Activated T-cell treated with anti-CD3 and anti-CD28 coated beads, Interleukin-2, amount 50 U/mL, for 72 hours (primary cell): ENCODE measurements around the gene ASAP2. TPM values are rescaled to one million over a fixed set of nuclear protein-coding genes. Genes with fewer than 3 reads are reported as not detected.

Source experiments
- ATAC-seq, 2 donors: fragments of 150-1000 bp; cut with Tn5 transposase; replicated peaks in 1 of 2; 2 replicates each; pipeline ENCODE4 v1.10.0; 2021; ENCODE audit warnings: moderate library complexity in 2 of 2, mild to moderate bottlenecking in 1 of 2
- DNase-seq, 2 donors: peaks; one replicate each; pipeline ENCODE4 v3.0.0; 2021 to 2022; ENCODE audit warnings: mixed read lengths in 1 of 2
- H3K27ac Mint-ChIP-seq: one replicate; pipeline ENCODE4 v1.8.0; 2022; ENCODE audit warnings: mild to moderate bottlenecking, moderate library complexity, mixed read lengths
- H3K27me3 Mint-ChIP-seq: one replicate; pipeline ENCODE4 v1.8.0; 2022; ENCODE audit warnings: low read depth, mixed read lengths
- H3K36me3 Mint-ChIP-seq, 2 donors: one replicate each; pipeline ENCODE4 v1.8.0; 2022; ENCODE audit warnings: mixed read lengths in 2 of 2, mild to moderate bottlenecking in 1 of 2; ENCODE audit not compliant: insufficient read depth in 2 of 2
- H3K4me1 Mint-ChIP-seq: one replicate; pipeline ENCODE4 v1.8.0; 2022; ENCODE audit warnings: low read depth, mixed read lengths
- H3K4me3 Mint-ChIP-seq, 2 donors: one replicate each; pipeline ENCODE4 v1.8.0; 2022; ENCODE audit warnings: mild to moderate bottlenecking in 2 of 2, mixed read lengths in 2 of 2, moderate library complexity in 2 of 2
- H3K9me3 Mint-ChIP-seq, 2 donors: one replicate each; pipeline ENCODE4 v1.8.0; 2022; ENCODE audit warnings: mixed read lengths in 2 of 2
- total RNA-seq, 2 donors: library from RNA; stranded (reverse); gene quantifications; one replicate each; pipeline ENCODE4 v1.2.3, GENCODE V29; 2022

The ASAP2 gene
- total RNA-seq, 2 donors from 2014 or later, result 0.10 to 0.42 TPM

DNA sequence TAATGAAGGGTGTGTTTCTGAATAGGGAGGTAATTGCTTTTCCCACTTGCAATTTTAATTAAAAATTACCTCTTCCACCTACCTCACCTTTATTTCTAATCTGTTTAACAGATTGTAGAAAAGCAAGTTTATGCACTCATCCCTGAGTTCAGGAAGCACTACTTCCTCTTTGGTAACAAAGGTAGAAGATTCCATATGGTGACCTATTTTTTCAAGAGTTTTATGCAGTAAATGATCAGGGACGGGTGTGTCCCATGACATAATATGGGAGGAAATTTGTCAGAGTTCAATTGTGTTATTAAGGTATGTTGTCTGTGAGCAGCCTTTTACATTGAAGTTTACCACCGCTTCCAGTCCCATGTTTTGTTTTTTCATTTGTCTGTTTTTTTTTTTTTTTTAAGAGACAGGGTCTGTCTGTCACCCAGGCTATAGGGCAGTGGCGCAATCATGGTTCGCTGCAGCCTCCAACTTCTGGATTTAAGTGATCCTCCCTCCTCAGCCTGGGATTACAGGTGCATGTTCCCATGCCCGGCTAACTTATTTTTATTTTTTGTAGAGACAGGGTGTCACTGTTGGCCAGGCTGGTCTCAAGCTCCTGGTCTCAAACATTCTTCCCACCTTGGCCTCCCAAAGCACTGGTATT lies 68.2 kb downstream of the ASAP2 start:
- Mint-ChIP-seq H3K27ac (no peak overlapping the region), H3K9me3 (no peaks in the 10 kb centered on the region), H3K27me3 (peaks cover 14% of the 10 kb centered on the region), H3K36me3 (no peaks in the 10 kb centered on the region), H3K4me3 (no peak overlapping the region), H3K4me1 (no peaks in the 10 kb centered on the region)
- DNase-seq (no peak), ATAC-seq (no peak)

DNA sequence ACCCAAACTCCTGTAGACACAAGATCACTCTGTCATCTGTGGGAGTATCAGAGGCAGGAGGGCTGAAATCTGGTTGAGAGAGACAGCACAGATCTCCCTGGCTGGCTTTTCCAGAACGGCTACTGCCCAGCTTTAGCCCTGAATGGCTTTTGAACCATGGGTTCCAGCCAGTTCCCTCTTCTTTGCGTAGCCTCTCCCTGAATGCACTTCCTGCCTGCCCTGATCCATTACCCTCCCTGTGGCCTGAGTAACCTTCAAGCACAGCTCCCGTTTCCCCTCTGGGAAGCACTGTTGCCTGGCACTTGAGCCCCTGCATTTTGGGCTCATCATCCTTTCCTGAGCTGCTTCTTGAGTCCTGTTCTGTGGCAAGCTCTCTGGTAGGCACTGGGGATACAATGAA lies 68.8 kb downstream of the ASAP2 start:
- H3K27ac Mint-ChIP-seq, result no peak overlapping the region
- peaks cover 14% of the 10 kb centered on the region for H3K27me3 Mint-ChIP-seq
- no peak overlapping the region for H3K4me3 Mint-ChIP-seq
- H3K9me3 Mint-ChIP-seq, result no peaks in the 10 kb centered on the region
- no peaks in the 10 kb centered on the region for H3K4me1 Mint-ChIP-seq
- no peaks in the 10 kb centered on the region for H3K36me3 Mint-ChIP-seq
- DNase-seq, result no peak
- no peak for ATAC-seq

DNA sequence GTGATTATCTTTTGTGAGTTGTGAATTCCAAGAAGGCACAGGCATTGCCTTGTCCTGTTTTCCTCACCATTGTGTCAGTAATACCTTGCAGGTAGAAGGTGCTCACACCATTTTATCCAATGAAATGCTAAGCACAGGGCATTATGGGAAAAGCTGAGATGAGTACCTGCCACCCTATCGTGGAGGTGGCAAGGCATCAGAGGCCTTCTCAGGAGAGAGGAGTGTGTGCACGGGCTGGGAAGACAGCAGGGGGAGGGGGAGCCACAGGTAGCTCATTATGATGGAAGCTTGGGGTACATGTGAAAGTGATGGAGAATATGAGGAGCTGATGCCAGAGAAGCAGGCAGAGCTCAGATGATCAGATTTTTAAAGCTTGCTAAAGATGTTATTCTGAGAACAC lies 69.5 kb downstream of the ASAP2 start:
- ATAC-seq (no peak), DNase-seq (no peak)
- H3K27me3 Mint-ChIP-seq, result peaks cover 14% of the 10 kb centered on the region
- no peaks in the 10 kb centered on the region for H3K9me3 Mint-ChIP-seq
- H3K36me3 Mint-ChIP-seq, result no peaks in the 10 kb centered on the region
- no peak overlapping the region for H3K4me3 Mint-ChIP-seq
- no peak overlapping the region for H3K27ac Mint-ChIP-seq
- no peaks in the 10 kb centered on the region for H3K4me1 Mint-ChIP-seq

DNA sequence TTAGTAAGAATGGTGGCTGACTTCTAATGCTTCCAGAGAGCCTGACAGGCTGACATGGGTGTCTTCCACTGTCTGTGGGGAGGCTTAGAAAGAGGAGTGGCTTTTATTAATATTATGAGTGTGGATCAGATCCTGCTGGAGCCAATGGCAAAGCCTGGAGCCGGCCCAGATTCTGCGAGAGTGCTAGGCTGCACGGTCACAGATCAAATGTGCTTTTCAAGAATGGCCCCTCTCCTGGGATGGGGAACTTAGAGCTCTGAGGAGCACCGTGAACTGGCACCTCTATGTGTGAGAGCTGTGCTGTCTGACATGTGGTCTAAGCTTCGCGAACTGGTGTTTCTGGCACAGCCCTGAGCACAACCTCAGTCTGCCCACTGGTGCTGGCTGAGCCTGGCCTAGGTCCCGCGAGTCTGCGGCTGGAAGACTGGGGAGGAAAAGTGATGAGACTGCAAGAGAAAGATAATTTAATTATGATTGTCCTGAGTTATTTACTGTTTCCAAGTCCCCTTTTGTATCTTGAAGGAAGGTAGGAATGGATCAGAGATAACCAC lies 70.4 kb downstream of the ASAP2 start:
- H3K9me3 Mint-ChIP-seq, result no peaks in the 10 kb centered on the region
- no peaks in the 10 kb centered on the region for H3K4me1 Mint-ChIP-seq
- peaks cover 14% of the 10 kb centered on the region for H3K27me3 Mint-ChIP-seq
- ATAC-seq (no peak), DNase-seq (no peak)
- H3K36me3 Mint-ChIP-seq, result no peaks in the 10 kb centered on the region
- no peak overlapping the region for H3K4me3 Mint-ChIP-seq
- no peak overlapping the region for H3K27ac Mint-ChIP-seq

DNA sequence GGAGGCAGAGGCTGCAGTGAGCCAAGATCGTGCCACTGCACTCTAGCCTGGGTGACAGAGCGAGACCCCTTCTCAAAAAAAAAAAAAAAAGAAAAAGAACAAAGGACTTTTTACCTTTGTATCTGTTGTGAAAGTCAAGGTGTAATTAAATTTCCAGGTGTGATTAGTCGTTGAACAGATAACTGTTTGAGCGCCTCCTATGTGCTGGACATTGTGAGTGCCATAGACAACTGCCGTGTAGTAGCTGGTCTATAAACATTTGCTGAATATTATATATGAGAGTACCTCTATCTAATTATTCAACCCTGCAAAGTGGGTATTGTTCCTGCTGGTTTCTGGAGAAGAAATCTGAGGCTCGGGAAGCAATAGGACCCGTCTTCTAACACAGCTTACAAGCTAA lies 71.8 kb downstream of the ASAP2 start:
- no peak overlapping the region for H3K27ac Mint-ChIP-seq
- DNase-seq, result no peak
- peaks cover 1% of the 10 kb centered on the region for H3K27me3 Mint-ChIP-seq
- no peak for ATAC-seq
- no peak overlapping the region for H3K4me3 Mint-ChIP-seq
- no peaks in the 10 kb centered on the region for H3K4me1 Mint-ChIP-seq
- H3K36me3 Mint-ChIP-seq, result no peaks in the 10 kb centered on the region
- no peaks in the 10 kb centered on the region for H3K9me3 Mint-ChIP-seq

DNA sequence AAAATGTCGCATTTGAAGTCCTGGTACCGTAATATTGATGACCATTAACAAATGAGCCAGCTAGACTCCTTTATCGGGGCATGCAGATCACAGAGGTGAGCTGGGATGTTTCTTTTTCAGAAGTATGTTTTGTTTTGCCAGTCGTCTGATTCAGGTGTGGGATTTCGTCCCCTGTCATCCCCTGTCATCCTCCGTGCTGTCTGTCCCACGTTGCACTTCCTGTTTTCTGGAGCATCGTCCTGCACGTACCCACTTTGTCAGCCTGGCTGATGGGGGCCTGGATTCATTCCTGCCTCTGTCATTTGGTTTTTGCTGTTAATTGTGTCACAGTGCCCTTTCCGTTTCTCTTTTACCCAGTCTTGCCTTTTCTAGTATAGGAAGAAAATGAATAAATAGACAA lies 72.8 kb downstream of the ASAP2 start:
- H3K4me1 Mint-ChIP-seq, result no peaks in the 10 kb centered on the region
- ATAC-seq, result no peak
- no peak overlapping the region for H3K4me3 Mint-ChIP-seq

DNA sequence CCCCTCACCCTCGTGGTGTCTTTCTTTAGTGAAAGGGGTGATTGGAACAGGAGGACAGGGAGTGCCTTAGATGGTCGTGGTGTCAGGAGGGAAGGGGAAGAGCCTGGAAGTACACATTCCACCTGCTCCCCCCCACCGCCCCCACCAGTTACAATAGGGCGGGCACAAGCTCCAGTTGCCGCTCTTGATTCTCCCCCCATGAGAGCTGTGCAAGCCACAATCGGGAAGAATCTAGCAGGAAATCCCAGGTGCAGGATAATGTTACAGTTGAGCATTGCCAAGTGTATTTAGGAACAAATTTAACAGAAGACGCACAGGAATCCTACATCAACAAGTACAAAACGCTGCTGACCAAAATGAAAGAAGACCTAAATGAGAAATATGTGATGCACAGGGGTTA lies 73.6 kb downstream of the ASAP2 start:
- DNase-seq (no peak), ATAC-seq (no peak)
- H3K9me3 Mint-ChIP-seq, result no peaks in the 10 kb centered on the region
- no peaks in the 10 kb centered on the region for H3K36me3 Mint-ChIP-seq
- H3K27ac Mint-ChIP-seq, result no peak overlapping the region
- no peaks in the 10 kb centered on the region for H3K27me3 Mint-ChIP-seq
- no peaks in the 10 kb centered on the region for H3K4me1 Mint-ChIP-seq
- H3K4me3 Mint-ChIP-seq, result no peak overlapping the region

More for the DNA sequence above, 72.8 kb downstream of the ASAP2 start:
- H3K36me3 Mint-ChIP-seq, result no peaks in the 10 kb centered on the region
- no peak for DNase-seq
- no peaks in the 10 kb centered on the region for H3K9me3 Mint-ChIP-seq
- no peak overlapping the region for H3K27ac Mint-ChIP-seq
- no peaks in the 10 kb centered on the region for H3K27me3 Mint-ChIP-seq

DNA sequence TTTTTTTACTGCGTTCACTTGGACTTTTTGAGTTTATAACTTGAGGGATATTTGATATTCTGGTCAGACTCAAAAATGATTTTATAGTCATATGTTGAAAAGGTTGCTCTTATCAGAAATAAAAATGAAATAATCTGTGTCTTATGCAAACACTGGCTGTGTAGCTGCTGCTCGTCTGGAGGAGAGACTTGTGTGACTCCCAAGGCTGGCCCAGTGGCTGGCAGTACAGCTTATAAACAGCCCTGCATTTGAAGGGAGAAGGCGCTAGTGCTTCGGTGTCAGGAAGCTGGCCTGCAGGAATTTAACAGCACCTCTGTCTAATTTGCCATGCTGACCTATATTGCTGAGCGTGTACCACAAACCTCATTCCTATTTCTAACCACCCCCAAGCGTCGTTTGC lies 74.5 kb downstream of the ASAP2 start:
- Mint-ChIP-seq H3K27me3 (no peaks in the 10 kb centered on the region), H3K27ac (no peak overlapping the region), H3K9me3 (no peaks in the 10 kb centered on the region), H3K4me1 (no peaks in the 10 kb centered on the region), H3K4me3 (no peak overlapping the region), H3K36me3 (no peaks in the 10 kb centered on the region)
- ATAC-seq, result no peak
- no peak for DNase-seq

DNA sequence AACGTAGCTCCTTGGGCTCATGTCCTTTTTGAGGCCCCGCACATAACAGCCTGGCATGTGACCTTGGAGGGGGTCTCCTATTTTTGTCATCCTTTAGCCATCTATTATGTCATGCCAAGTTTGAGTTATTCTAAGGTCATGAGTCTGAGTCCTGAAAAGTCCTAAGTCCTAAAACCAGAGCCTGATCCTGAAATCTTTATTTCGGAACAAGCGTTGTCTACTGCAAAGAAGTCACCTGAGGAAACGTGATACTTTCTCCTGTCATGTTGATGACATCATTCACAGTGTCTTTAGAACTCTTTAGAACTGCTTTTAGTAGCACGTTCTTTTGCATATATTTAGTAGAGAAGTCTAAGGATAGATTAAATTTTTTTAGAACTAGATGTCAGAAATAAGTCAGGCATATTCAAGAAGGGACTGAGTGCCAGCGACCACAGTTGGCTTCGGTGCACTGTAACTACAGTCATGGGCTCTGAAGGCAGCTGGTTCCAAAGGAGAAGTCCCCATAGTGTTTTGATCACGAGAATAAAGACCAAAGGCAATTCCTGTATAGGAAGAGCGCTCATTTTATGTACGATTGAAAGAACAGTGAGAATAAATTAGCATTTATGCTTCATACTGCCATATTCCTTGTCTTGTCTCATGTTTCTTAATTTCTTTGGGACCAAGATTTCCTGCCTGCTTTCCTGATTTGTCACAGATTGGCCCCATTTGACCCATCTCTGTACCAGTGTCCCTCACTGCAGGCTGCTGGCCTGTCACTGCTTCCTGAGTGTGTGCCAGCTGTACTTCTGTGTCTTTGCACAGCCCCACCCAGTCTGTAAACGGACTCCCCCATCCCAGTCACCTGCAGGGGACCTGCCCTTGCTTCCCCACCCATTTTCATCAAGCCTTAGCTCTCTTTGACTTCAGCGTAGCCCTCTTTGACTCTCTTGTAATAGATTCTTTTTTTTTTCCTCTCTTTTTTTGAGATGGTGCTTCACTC lies 75.8 kb downstream of the ASAP2 start:
- Mint-ChIP-seq H3K9me3 (no peaks in the 10 kb centered on the region), H3K27ac (no peak overlapping the region), H3K36me3 (no peaks in the 10 kb centered on the region), H3K4me3 (no peak overlapping the region), H3K4me1 (no peaks in the 10 kb centered on the region), H3K27me3 (peaks cover 5% of the 10 kb centered on the region)
- DNase-seq, result no peak
- no peak for ATAC-seq

DNA sequence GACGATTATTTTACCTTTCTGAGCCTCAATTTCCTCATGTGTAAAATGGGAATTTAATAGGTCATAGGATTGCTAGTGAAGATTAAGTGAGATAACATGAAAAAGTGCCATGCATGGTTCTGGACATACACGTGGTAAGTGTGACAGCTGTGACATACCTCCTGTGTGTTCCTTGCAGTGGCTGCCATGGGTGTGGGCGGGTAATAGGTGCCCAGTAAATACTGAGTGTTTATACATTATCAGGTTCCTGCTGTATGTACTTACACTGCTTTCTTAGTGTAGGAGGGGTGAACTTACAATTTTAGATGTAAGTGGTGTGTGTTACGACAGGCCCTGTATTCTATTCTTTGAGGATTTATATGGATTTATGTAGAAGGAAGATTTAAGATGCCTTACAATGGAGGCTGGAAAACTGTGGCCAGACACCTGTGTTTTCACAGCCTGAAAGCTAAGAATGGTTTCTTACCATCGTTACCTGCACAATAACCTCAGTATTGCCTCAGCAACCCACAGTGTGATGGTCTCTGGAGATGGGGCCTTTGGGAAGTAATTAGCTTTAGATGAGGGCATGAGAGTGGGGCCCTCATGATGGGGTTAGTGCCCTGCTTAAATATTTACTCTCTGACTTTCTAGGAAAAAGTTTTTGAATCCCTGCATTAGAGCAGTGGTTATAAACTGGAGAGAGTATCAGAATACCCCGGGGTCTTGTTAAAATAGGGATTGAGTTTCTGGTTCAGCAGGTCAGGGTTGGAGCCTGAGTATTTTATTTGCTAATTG lies 78.1 kb downstream of the ASAP2 start:
- H3K9me3 Mint-ChIP-seq, result no peaks in the 10 kb centered on the region
- H3K4me1 Mint-ChIP-seq, result no peaks in the 10 kb centered on the region
- DNase-seq (no peak), ATAC-seq (no peak)
- peaks cover 8% of the 10 kb centered on the region for H3K27me3 Mint-ChIP-seq
- H3K4me3 Mint-ChIP-seq, result no peak overlapping the region
- H3K27ac Mint-ChIP-seq, result no peak overlapping the region
- H3K36me3 Mint-ChIP-seq, result no peaks in the 10 kb centered on the region

DNA sequence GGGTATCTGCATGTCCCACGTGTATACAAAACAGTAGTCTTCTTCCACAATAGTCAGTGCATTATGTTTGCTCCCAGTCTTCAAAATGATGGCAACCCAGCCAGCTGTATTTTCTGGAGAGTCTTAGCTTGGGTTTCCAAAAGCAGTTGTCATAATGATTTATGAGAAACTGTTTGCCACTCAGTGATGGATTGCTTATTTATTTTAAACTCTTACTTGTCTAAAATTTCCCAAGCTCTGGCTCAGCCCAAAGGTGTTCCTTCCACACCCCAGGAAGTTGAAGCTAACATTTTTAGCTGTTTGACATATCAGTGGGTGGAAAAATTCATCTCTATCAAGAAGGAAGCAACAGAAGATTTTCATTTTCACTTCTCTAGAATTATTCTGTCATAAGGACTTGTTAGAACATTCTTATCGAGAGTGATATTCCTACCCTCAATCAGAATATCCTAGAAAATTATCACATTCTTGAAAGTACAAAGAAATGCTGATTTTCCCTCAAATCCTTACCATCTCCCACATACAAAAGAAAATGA lies 78.8 kb downstream of the ASAP2 start:
- ATAC-seq, result no peak
- Mint-ChIP-seq H3K9me3 (no peaks in the 10 kb centered on the region), H3K36me3 (no peaks in the 10 kb centered on the region), H3K27ac (no peak overlapping the region), H3K4me1 (no peaks in the 10 kb centered on the region), H3K27me3 (peaks cover 8% of the 10 kb centered on the region), H3K4me3 (no peak overlapping the region)
- DNase-seq, result no peak

DNA sequence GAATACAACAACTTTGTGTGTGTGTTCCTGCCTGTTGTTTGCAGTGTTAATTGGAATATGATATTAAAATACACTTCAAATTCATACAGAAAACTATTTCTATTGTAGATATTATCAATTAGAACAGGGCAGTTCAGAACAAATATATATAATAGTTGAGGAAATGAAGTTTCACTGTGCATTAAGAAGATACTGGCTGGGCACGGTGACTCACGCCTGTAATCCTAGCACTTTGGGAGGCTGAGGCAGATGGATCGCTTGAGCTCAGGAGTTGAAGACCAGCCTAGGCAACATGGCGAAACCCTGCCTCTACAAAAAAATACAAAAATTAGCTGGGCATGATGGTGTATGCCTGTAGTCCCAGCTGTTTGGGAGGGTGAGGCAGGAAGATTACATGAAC lies 79.3 kb downstream of the ASAP2 start:
- Mint-ChIP-seq H3K4me3 (no peak overlapping the region), H3K9me3 (no peaks in the 10 kb centered on the region), H3K4me1 (no peaks in the 10 kb centered on the region), H3K27ac (no peak overlapping the region), H3K27me3 (peaks cover 8% of the 10 kb centered on the region), H3K36me3 (no peaks in the 10 kb centered on the region)
- ATAC-seq (no peak), DNase-seq (no peak)
